HT1080 (cell line): Measurements from ENCODE around the gene GALK2. TPM values are rescaled to one million over a fixed set of nuclear protein-coding genes. Genes with fewer than 3 reads are reported as not detected.
"Not testable (repeated sequence)": the region's sequence is repeated elsewhere in the genome, so short reads cannot be mapped to it uniquely, and the experiment has no call there.

Experiments
- DNase-seq: peaks from one replicate; pipeline ENCODE4 v3.0.0-alpha.2; 2015; ENCODE audit warnings: low read depth
- total RNA-seq: library from RNA; depleted of rRNA; stranded (reverse); fragments of >200 nt; shearing (Covaris generic); gene quantifications from 2 replicates; pipeline ENCODE4 v1.2.3, GENCODE V29; 2014

Gene GALK2
- total RNA-seq, 1 experiment from 2014 or later: 31.6 TPM

- DNase-seq: peak; percentile 9
Observed at GRCh38 chr15:49215768-49216739, 46.0 kb downstream of the GALK2 start.

- no peak for DNase-seq
Observed at GRCh38 chr15:49223536-49224274, 53.7 kb downstream of the GALK2 start.

- DNase-seq: peak; percentile 40
Observed at GRCh38 chr15:49225572-49226281, 55.7 kb downstream of the GALK2 start.

GRCh38 chr15:49227602-49228001 is 57.6 kb downstream of the GALK2 start:
- no peak for DNase-seq

GRCh38 chr15:49229922-49230321 is 59.9 kb downstream of the GALK2 start:
- DNase-seq: no peak

DNA sequence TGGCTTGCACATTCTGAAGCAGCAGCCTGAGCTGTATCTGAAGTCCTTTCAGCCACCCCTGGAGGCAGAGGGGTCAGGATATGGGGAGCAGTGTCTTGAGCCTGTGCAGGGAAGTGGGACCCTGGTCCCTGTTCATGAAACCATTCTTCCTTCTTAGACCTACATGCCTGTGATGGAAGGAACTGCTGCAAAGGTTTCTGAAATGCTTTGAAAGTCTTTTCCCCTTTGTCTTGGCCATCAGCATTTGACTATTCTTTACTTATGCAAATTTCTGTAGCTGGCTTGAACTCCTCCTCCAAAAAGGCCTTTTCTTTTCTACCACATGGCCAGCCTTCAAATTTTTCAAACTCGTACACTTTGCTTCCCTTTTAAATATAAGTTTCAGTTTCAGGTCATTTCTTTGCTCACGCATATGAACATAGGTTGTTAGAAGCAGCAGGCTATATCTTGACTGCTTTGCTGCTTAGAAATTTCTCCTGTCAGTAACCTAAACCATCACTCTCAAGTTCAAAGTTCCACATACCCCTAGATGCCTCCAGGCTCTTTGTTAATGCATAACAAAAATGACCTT is 62.3 kb downstream of the GALK2 start:
- DNase-seq: no peak

GRCh38 chr15:49235446-49236124 is 65.5 kb downstream of the GALK2 start:
- peak; percentile 80 for DNase-seq

DNA sequence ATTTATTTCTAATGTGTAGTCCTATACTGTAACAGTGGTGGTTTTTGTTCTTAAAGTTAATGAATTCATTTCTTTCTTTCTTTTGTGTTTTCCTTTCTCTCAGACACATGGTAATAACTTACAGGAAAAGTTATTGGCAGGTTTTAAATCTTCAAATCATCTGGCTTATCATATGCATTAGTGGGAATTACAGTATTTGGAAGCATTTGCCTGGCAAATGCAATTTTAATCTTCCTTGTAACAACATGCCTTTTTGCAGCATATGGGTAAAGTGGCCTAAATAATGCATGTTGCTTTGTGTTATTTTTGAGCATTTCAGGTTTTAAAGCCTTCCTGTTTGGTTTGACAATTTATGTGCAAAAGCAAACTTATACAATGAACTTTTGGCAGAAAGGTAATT is 66.8 kb downstream of the GALK2 start:
- DNase-seq: no peak

DNA sequence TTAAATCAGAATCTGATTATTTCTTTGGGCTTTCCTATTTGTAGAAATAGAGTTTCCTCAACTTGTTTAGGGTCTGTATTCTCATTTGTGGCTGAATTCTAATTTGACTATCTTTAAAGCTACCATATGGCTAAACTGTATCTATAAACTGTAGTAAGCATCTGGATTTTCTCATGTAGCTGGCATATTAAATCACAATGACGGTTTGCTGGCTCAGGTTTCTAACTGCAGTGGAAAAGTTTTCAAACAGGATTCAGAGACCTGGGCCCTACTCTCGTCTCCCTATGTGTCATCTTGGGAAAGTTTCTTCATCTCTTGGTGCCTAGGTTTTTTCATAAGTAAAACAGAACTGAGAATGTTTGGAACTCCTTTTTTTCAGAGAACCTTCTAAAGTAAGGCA is 68.3 kb downstream of the GALK2 start:
- no peak for DNase-seq

- DNase-seq: no peak
Observed at GRCh38 chr15:49239105-49239504, 69.1 kb downstream of the GALK2 start.

- DNase-seq: peak; percentile 74
Observed at GRCh38 chr15:49242820-49243219, 72.8 kb downstream of the GALK2 start.

DNA sequence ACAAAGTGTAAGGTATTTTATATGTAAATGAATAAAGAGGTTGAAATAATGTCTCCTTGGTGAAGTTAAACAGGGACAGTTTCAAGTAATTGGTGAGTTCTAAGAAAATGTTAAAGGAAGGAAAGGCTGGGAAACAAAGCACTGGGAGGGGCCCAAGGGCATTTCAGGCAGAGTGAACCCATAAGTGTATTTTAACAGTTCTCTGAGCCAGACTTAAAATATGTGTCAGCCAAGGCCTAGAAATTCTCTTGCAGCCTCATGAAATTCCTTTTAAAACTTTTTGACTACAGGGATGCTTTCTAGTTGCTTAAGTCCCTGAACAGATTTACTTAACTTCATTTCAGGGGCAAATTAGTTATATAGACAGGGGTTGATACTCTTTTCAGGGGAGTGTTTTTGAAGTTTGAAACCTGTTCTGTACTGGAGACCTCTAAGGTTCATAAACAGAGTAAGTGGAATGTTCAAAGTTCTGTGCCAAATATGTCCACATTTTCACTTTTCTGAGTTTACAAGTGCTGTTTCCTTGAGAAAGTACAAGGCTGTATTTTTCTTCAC is 77.6 kb downstream of the GALK2 start:
- DNase-seq: no peak

DNA sequence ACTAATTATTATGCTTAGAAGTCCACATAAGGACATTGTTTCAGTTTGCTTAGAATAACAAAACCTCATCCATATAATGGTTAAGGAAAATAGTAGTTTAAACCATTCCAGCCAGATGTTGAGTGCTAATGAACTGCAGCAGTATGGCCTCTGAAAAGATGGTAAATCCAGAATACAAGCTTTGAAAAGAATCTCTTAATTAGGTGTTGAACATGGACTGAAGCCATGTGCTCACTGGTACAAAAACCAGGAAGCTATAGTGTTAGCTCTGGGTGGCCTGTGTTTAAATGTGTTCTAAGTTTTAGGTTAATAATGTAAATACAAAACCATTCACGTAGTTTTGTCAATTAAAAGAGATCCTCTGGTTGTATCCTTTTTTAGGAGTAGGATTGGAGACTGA is 78.2 kb downstream of the GALK2 start:
- DNase-seq: no peak

- no peak for DNase-seq
Observed at GRCh38 chr15:49255966-49256759, 86.1 kb downstream of the GALK2 start.

- DNase-seq: not testable (repeated sequence)
Observed at GRCh38 chr15:49265117-49265516, 95.1 kb downstream of the GALK2 start.

GRCh38 chr15:49265911-49266310 is 95.9 kb downstream of the GALK2 start:
- DNase-seq: no peak

- DNase-seq: no peak
Observed at GRCh38 chr15:49270541-49271421, 100.7 kb downstream of the GALK2 start.

GRCh38 chr15:49273734-49274318 is 103.8 kb downstream of the GALK2 start:
- no peak for DNase-seq
